ENCODE data around the gene DNAJC17. TPM values are rescaled to one million over a fixed set of nuclear protein-coding genes. Genes with fewer than 3 reads are reported as not detected.

DNAJC17 gene
- total RNA-seq, 1 donor from 2014 or later, result 38.1 TPM

GRCh38 chr15:40736575-40736974, 70.7 kb downstream of the DNAJC17 start:
- no peak for TF ChIP-seq CTCF (IDR thresholded peaks at IDR 0.05)
- peaks cover 28% of the 10 kb centered on the region for H3K36me3 Mint-ChIP-seq (ENCODE audit: unreplicated experiment)
- no peaks in the 10 kb centered on the region for H3K4me1 Mint-ChIP-seq (ENCODE audit: unreplicated experiment)
- H3K4me3 Mint-ChIP-seq (ENCODE audit: unreplicated experiment), result no peak overlapping the region
- H3K27me3 Mint-ChIP-seq (ENCODE audit: unreplicated experiment), result no peaks in the 10 kb centered on the region
- H3K27ac Mint-ChIP-seq (ENCODE audit: unreplicated experiment), result no peak overlapping the region
- no peaks in the 10 kb centered on the region for H3K9me3 Mint-ChIP-seq (ENCODE audit: unreplicated experiment)
- no peak for DNase-seq (ENCODE audit: extremely low spot score, unreplicated experiment)

GRCh38 chr15:40731034-40731433, 76.2 kb downstream of the DNAJC17 start:
- H3K4me1 Mint-ChIP-seq (ENCODE audit: unreplicated experiment), result no peaks in the 10 kb centered on the region
- no peak for DNase-seq (ENCODE audit: extremely low spot score, unreplicated experiment)
- TF ChIP-seq CTCF (IDR thresholded peaks at IDR 0.05), result no peak
- H3K4me3 Mint-ChIP-seq (ENCODE audit: unreplicated experiment), result no peak overlapping the region
- peaks cover 16% of the 10 kb centered on the region for H3K36me3 Mint-ChIP-seq (ENCODE audit: unreplicated experiment)
- H3K27ac Mint-ChIP-seq (ENCODE audit: unreplicated experiment), result peak overlapping the region; percentile 31
- H3K9me3 Mint-ChIP-seq (ENCODE audit: unreplicated experiment), result no peaks in the 10 kb centered on the region
- no peaks in the 10 kb centered on the region for H3K27me3 Mint-ChIP-seq (ENCODE audit: unreplicated experiment)

- DNase-seq (ENCODE audit: extremely low spot score, unreplicated experiment), result no peak
- H3K9me3 Mint-ChIP-seq (ENCODE audit: unreplicated experiment), result no peaks in the 10 kb centered on the region
- TF ChIP-seq CTCF (IDR thresholded peaks at IDR 0.05), result no peak
- H3K4me3 Mint-ChIP-seq (ENCODE audit: unreplicated experiment), result no peak overlapping the region
- H3K27ac Mint-ChIP-seq (ENCODE audit: unreplicated experiment), result no peak overlapping the region
- H3K4me1 Mint-ChIP-seq (ENCODE audit: unreplicated experiment), result no peaks in the 10 kb centered on the region
- peaks cover 2% of the 10 kb centered on the region for H3K36me3 Mint-ChIP-seq (ENCODE audit: unreplicated experiment)
- no peaks in the 10 kb centered on the region for H3K27me3 Mint-ChIP-seq (ENCODE audit: unreplicated experiment)
Observed at GRCh38 chr15:40723919-40724318, 83.4 kb downstream of the DNAJC17 start.

- DNase-seq (ENCODE audit: extremely low spot score, unreplicated experiment), result no peak
- no peak overlapping the region for H3K4me3 Mint-ChIP-seq (ENCODE audit: unreplicated experiment)
- H3K36me3 Mint-ChIP-seq (ENCODE audit: unreplicated experiment), result peaks cover 2% of the 10 kb centered on the region
- no peaks in the 10 kb centered on the region for H3K27me3 Mint-ChIP-seq (ENCODE audit: unreplicated experiment)
- H3K9me3 Mint-ChIP-seq (ENCODE audit: unreplicated experiment), result no peaks in the 10 kb centered on the region
- H3K27ac Mint-ChIP-seq (ENCODE audit: unreplicated experiment), result no peak overlapping the region
- no peak for TF ChIP-seq CTCF (IDR thresholded peaks at IDR 0.05)
- no peaks in the 10 kb centered on the region for H3K4me1 Mint-ChIP-seq (ENCODE audit: unreplicated experiment)
Observed at GRCh38 chr15:40722934-40723333, 84.3 kb downstream of the DNAJC17 start.

- DNase-seq (ENCODE audit: extremely low spot score, unreplicated experiment), result no peak
- Mint-ChIP-seq H3K9me3 (ENCODE audit: unreplicated experiment) (no peaks in the 10 kb centered on the region), H3K4me3 (ENCODE audit: unreplicated experiment) (no peak overlapping the region), H3K27me3 (ENCODE audit: unreplicated experiment) (no peaks in the 10 kb centered on the region), H3K27ac (ENCODE audit: unreplicated experiment) (no peak overlapping the region), H3K36me3 (ENCODE audit: unreplicated experiment) (peaks cover 2% of the 10 kb centered on the region), H3K4me1 (ENCODE audit: unreplicated experiment) (no peaks in the 10 kb centered on the region)
- TF ChIP-seq CTCF (IDR thresholded peaks at IDR 0.05), result no peak
Observed at GRCh38 chr15:40722354-40722753, 84.9 kb downstream of the DNAJC17 start.
